Activated T-cell treated with anti-CD3 and anti-CD28 coated beads, Interleukin-2, amount 50 U/mL, for 72 hours (primary cell): Measurements from ENCODE around the gene ASCC3. TPM values are rescaled to one million over a fixed set of nuclear protein-coding genes. Genes with fewer than 3 reads are reported as not detected.
A peak's percentile ranks its signal among the peaks of the same experiment; 100 is the strongest.
"Not testable (repeated sequence)": the region's sequence is repeated elsewhere in the genome, so short reads cannot be mapped to it uniquely, and the experiment has no call there.

ENCODE experiments used
- ATAC-seq, 2 donors: fragments of 150-1000 bp; cut with Tn5 transposase; replicated peaks in 1 of 2; 2 replicates each; pipeline ENCODE4 v1.10.0; 2021; ENCODE audit warnings: moderate library complexity in 2 of 2, mild to moderate bottlenecking in 1 of 2
- DNase-seq, 2 donors: peaks; one replicate each; pipeline ENCODE4 v3.0.0; 2021 to 2022; ENCODE audit warnings: mixed read lengths in 1 of 2
- H3K27ac Mint-ChIP-seq: one replicate; pipeline ENCODE4 v1.8.0; 2022; ENCODE audit warnings: mild to moderate bottlenecking, moderate library complexity, mixed read lengths
- H3K27me3 Mint-ChIP-seq: one replicate; pipeline ENCODE4 v1.8.0; 2022; ENCODE audit warnings: low read depth, mixed read lengths
- H3K36me3 Mint-ChIP-seq, 2 donors: one replicate each; pipeline ENCODE4 v1.8.0; 2022; ENCODE audit warnings: mixed read lengths in 2 of 2, mild to moderate bottlenecking in 1 of 2; ENCODE audit not compliant: insufficient read depth in 2 of 2
- H3K4me1 Mint-ChIP-seq: one replicate; pipeline ENCODE4 v1.8.0; 2022; ENCODE audit warnings: low read depth, mixed read lengths
- H3K4me3 Mint-ChIP-seq, 2 donors: one replicate each; pipeline ENCODE4 v1.8.0; 2022; ENCODE audit warnings: mild to moderate bottlenecking in 2 of 2, mixed read lengths in 2 of 2, moderate library complexity in 2 of 2
- H3K9me3 Mint-ChIP-seq, 2 donors: one replicate each; pipeline ENCODE4 v1.8.0; 2022; ENCODE audit warnings: mixed read lengths in 2 of 2
- total RNA-seq, 2 donors: library from RNA; stranded (reverse); gene quantifications; one replicate each; pipeline ENCODE4 v1.2.3, GENCODE V29; 2022

Gene ASCC3
- total RNA-seq, 2 donors from 2014 or later = 54.9 to 66.3 TPM

- DNase-seq (no peak), ATAC-seq (no peak)
- no peak overlapping the region for H3K4me3 Mint-ChIP-seq
- H3K4me1 Mint-ChIP-seq = peaks cover 55% of the 10 kb centered on the region
- H3K27me3 Mint-ChIP-seq = no peaks in the 10 kb centered on the region
- no peaks in the 10 kb centered on the region for H3K9me3 Mint-ChIP-seq
- no peak overlapping the region for H3K27ac Mint-ChIP-seq
- H3K36me3 Mint-ChIP-seq = peaks cover 7 to 18% of the 10 kb centered on the region in 2 donors
Measured at GRCh38 chr6:100876251-100876650, 4.9 kb downstream of the ASCC3 start.

- ATAC-seq = no peak
- Mint-ChIP-seq H3K4me3 (no peak overlapping the region), H3K36me3 (peaks cover 6 to 34% of the 10 kb centered on the region in 2 donors), H3K4me1 (peaks cover 2% of the 10 kb centered on the region), H3K9me3 (peaks cover 0 to 2% of the 10 kb centered on the region in 2 donors), H3K27me3 (no peaks in the 10 kb centered on the region), H3K27ac (no peak overlapping the region)
- DNase-seq = no peak
Measured at GRCh38 chr6:100865525-100865924, 15.6 kb downstream of the ASCC3 start.

GRCh38 chr6:100862063-100862462 is 19.1 kb downstream of the ASCC3 start:
- H3K4me1 Mint-ChIP-seq = no peaks in the 10 kb centered on the region
- H3K27me3 Mint-ChIP-seq = no peaks in the 10 kb centered on the region
- H3K4me3 Mint-ChIP-seq = no peak overlapping the region
- DNase-seq = no peak
- no peak for ATAC-seq
- peaks cover 2 to 6% of the 10 kb centered on the region in 2 donors for H3K9me3 Mint-ChIP-seq
- no peak overlapping the region for H3K27ac Mint-ChIP-seq
- peaks cover 18 to 55% of the 10 kb centered on the region in 2 donors for H3K36me3 Mint-ChIP-seq

GRCh38 chr6:100856146-100856545 is 25.0 kb downstream of the ASCC3 start:
- Mint-ChIP-seq H3K36me3 (peaks cover 18 to 48% of the 10 kb centered on the region in 2 donors), H3K4me1 (peaks cover 3% of the 10 kb centered on the region), H3K27ac (no peak overlapping the region), H3K9me3 (peaks cover 4 to 6% of the 10 kb centered on the region in 2 donors), H3K4me3 (no peak overlapping the region), H3K27me3 (no peaks in the 10 kb centered on the region)
- DNase-seq = no peak
- ATAC-seq = no peak

GRCh38 chr6:100851819-100852218 is 29.3 kb downstream of the ASCC3 start:
- peaks cover 5% of the 10 kb centered on the region for H3K4me1 Mint-ChIP-seq
- H3K9me3 Mint-ChIP-seq = peaks cover 0 to 4% of the 10 kb centered on the region in 2 donors
- no peak overlapping the region for H3K4me3 Mint-ChIP-seq
- ATAC-seq = no peak
- H3K27me3 Mint-ChIP-seq = no peaks in the 10 kb centered on the region
- H3K36me3 Mint-ChIP-seq = peaks cover 11 to 28% of the 10 kb centered on the region in 2 donors
- no peak for DNase-seq
- no peak overlapping the region for H3K27ac Mint-ChIP-seq

- ATAC-seq = peak; percentile 27 to 65
- Mint-ChIP-seq H3K9me3 (peaks cover 0 to 2% of the 10 kb centered on the region in 2 donors), H3K36me3 (peaks cover 8 to 25% of the 10 kb centered on the region in 2 donors), H3K27ac (no peak overlapping the region), H3K4me1 (peaks cover 10% of the 10 kb centered on the region), H3K4me3 (no peak overlapping the region), H3K27me3 (no peaks in the 10 kb centered on the region)
- DNase-seq = no peak
Measured at GRCh38 chr6:100850174-100850573, 31.0 kb downstream of the ASCC3 start.

- ATAC-seq (no peak), DNase-seq (no peak)
- Mint-ChIP-seq H3K9me3 (peaks cover 0 to 2% of the 10 kb centered on the region in 2 donors), H3K4me1 (peaks cover 7% of the 10 kb centered on the region), H3K27ac (no peak overlapping the region), H3K27me3 (no peaks in the 10 kb centered on the region), H3K4me3 (no peak overlapping the region), H3K36me3 (peaks cover 8 to 17% of the 10 kb centered on the region in 2 donors)
Measured at GRCh38 chr6:100846276-100846675, 34.9 kb downstream of the ASCC3 start.

GRCh38 chr6:100845676-100846075 is 35.5 kb downstream of the ASCC3 start:
- H3K4me3 Mint-ChIP-seq = no peak overlapping the region
- H3K27me3 Mint-ChIP-seq = no peaks in the 10 kb centered on the region
- peaks cover 8 to 20% of the 10 kb centered on the region in 2 donors for H3K36me3 Mint-ChIP-seq
- no peak overlapping the region for H3K27ac Mint-ChIP-seq
- H3K4me1 Mint-ChIP-seq = peaks cover 7% of the 10 kb centered on the region
- ATAC-seq (no peak), DNase-seq (no peak)
- peaks cover 0 to 2% of the 10 kb centered on the region in 2 donors for H3K9me3 Mint-ChIP-seq

- DNase-seq (no peak), ATAC-seq (no peak)
- Mint-ChIP-seq H3K36me3 (peaks cover 8 to 15% of the 10 kb centered on the region in 2 donors), H3K9me3 (peaks cover 0 to 3% of the 10 kb centered on the region in 2 donors), H3K4me1 (peaks cover 6% of the 10 kb centered on the region), H3K27ac (no peak overlapping the region), H3K27me3 (no peaks in the 10 kb centered on the region), H3K4me3 (no peak overlapping the region)
Measured at GRCh38 chr6:100839419-100839818, 41.7 kb downstream of the ASCC3 start.

- Mint-ChIP-seq H3K36me3 (peaks cover 8 to 20% of the 10 kb centered on the region in 2 donors), H3K27me3 (no peaks in the 10 kb centered on the region), H3K4me3 (no peak overlapping the region)
Measured at GRCh38 chr6:100838011-100838410, 43.1 kb downstream of the ASCC3 start.

GRCh38 chr6:100833972-100834574 is 47.1 kb downstream of the ASCC3 start:
- ATAC-seq (no peak), DNase-seq (no peak)
- H3K4me1 Mint-ChIP-seq = peaks cover 6% of the 10 kb centered on the region
- H3K9me3 Mint-ChIP-seq = peaks cover 0 to 3% of the 10 kb centered on the region in 2 donors
- no peaks in the 10 kb centered on the region for H3K27me3 Mint-ChIP-seq
- no peak overlapping the region for H3K4me3 Mint-ChIP-seq
- no peak overlapping the region for H3K27ac Mint-ChIP-seq
- H3K36me3 Mint-ChIP-seq = peaks cover 8 to 17% of the 10 kb centered on the region in 2 donors

More at GRCh38 chr6:100838011-100838410, 43.1 kb downstream of the ASCC3 start:
- ATAC-seq (no peak), DNase-seq (no peak)
- Mint-ChIP-seq H3K4me1 (peaks cover 6% of the 10 kb centered on the region), H3K9me3 (peaks cover 0 to 3% of the 10 kb centered on the region in 2 donors), H3K27ac (no peak overlapping the region)

GRCh38 chr6:100829077-100829595 is 52.0 kb downstream of the ASCC3 start:
- not testable (repeated sequence) for H3K9me3 Mint-ChIP-seq, ATAC-seq, H3K27ac Mint-ChIP-seq, H3K27me3 Mint-ChIP-seq, DNase-seq, H3K4me3 Mint-ChIP-seq, H3K4me1 Mint-ChIP-seq
- H3K36me3 Mint-ChIP-seq = peaks cover 2 to 19% of the 10 kb centered on the region in 2 donors

GRCh38 chr6:100823041-100823440 is 58.1 kb downstream of the ASCC3 start:
- no peaks in the 10 kb centered on the region for H3K27me3 Mint-ChIP-seq
- ATAC-seq (no peak), DNase-seq (no peak)
- no peak overlapping the region for H3K4me3 Mint-ChIP-seq
- H3K27ac Mint-ChIP-seq = peak overlapping the region; percentile 7
- H3K4me1 Mint-ChIP-seq = peaks cover 6% of the 10 kb centered on the region
- H3K36me3 Mint-ChIP-seq = peaks cover 3 to 13% of the 10 kb centered on the region in 2 donors
- H3K9me3 Mint-ChIP-seq = no peaks in the 10 kb centered on the region

GRCh38 chr6:100818066-100818465 is 63.1 kb downstream of the ASCC3 start:
- ATAC-seq (no peak), DNase-seq (no peak)
- H3K27ac Mint-ChIP-seq = no peak overlapping the region
- H3K4me1 Mint-ChIP-seq = peaks cover 23% of the 10 kb centered on the region
- H3K9me3 Mint-ChIP-seq = peaks cover 5 to 8% of the 10 kb centered on the region in 2 donors
- H3K36me3 Mint-ChIP-seq = peaks cover 14 to 19% of the 10 kb centered on the region in 2 donors
- H3K27me3 Mint-ChIP-seq = no peaks in the 10 kb centered on the region
- no peak overlapping the region for H3K4me3 Mint-ChIP-seq
